ENCODE results near the gene UHRF1.

Gene UHRF1

DNA sequence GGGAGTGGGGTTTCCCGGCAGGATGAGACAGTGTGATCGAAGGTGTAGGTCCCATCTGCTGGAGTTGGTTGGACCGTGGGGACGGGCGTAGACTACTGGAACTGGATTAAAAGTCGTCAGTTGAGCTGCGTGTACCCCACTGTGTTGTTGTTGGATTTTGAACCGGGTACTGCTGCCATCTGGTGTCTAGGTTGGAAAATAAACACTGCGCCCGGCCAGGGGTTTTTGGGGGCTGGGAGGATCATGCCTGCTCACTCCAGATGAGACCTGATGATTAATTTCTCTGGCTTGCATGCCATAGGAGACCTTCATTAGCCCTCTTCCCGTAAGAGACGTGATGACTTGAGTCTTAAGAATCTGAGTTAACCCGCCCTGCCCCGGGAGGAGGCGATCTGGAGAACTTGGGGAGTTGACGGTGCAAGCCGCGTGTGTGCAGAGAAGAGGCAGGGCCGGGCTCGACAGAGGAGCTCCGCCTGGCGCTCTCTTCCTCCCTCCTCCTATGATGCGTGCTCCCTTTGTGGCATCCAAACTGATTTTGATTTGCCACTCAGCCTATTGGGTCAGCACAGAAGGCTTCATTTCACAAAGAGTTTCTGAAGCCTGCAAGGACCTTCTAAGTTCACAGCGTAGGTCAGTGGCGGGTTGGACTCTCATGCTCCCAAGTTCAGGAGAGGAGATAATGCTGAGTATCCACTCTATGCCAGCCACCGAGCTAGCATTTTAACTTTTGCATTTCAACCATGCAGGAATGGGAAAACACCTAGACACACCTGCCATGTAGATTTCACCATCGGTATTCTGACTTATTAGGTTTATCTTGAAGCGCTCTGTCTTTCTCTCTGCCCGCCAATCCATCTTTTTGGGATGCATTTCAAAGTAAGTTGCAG is 2.7 kb downstream of the UHRF1 start:
- peak overlapping the region; percentile 52 for H3K4me3 ChIP-seq (ENCODE audit: low read length)
- peak; percentile 100 for DNase-seq (ENCODE audit: low read depth)
- TF ChIP-seq, protein P1, sequence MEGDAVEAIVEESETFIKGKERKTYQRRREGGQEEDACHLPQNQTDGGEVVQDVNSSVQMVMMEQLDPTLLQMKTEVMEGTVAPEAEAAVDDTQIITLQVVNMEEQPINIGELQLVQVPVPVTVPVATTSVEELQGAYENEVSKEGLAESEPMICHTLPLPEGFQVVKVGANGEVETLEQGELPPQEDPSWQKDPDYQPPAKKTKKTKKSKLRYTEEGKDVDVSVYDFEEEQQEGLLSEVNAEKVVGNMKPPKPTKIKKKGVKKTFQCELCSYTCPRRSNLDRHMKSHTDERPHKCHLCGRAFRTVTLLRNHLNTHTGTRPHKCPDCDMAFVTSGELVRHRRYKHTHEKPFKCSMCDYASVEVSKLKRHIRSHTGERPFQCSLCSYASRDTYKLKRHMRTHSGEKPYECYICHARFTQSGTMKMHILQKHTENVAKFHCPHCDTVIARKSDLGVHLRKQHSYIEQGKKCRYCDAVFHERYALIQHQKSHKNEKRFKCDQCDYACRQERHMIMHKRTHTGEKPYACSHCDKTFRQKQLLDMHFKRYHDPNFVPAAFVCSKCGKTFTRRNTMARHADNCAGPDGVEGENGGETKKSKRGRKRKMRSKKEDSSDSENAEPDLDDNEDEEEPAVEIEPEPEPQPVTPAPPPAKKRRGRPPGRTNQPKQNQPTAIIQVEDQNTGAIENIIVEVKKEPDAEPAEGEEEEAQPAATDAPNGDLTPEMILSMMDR (IDR thresholded peaks at IDR 0.05; ENCODE audit: insufficient read depth, low read depth, low read length, missing control alignments), result peak; percentile 66

DNA sequence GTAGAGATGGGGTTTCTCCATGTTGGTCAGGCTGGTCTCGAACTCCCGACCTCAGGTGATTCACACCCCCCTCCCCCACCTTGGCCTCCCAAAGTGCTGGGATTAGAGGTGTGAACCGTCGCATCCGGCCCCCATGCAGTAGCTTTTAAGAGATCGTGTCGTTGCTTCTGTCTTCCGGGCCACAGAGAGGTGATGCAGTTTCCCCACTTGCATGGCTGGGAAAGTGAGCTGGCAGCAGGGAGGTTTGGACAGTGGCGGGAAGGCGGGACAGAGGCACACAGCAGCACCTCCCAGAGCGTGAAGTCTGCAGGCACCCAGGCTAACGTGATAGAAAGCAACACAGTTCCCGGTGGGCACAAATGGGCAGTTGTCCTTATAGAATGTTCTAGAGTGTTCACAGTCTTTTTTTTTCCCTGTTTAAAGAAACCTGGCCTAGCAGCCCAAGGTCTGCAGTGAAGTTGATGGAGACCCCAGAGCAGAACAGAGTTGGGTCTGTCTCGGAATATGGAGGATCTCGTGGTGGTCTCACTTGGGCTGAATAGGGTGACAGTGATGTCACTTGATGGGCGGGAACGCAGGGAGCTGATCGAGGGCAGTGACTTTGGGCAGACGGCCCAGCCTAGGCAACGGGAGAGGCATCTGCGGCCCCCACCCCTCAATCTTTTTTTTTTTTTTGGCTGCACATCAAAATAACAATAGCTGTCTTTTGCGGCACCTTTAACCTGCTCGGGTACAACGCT is 4.9 kb downstream of the UHRF1 start:
- peak; percentile 18 for DNase-seq (ENCODE audit: low read depth)
- TF ChIP-seq, protein P1 (IDR thresholded peaks at IDR 0.05; ENCODE audit: insufficient read depth, low read depth, low read length, missing control alignments), result no peak
- H3K4me3 ChIP-seq (ENCODE audit: low read length), result no peak overlapping the region

DNA sequence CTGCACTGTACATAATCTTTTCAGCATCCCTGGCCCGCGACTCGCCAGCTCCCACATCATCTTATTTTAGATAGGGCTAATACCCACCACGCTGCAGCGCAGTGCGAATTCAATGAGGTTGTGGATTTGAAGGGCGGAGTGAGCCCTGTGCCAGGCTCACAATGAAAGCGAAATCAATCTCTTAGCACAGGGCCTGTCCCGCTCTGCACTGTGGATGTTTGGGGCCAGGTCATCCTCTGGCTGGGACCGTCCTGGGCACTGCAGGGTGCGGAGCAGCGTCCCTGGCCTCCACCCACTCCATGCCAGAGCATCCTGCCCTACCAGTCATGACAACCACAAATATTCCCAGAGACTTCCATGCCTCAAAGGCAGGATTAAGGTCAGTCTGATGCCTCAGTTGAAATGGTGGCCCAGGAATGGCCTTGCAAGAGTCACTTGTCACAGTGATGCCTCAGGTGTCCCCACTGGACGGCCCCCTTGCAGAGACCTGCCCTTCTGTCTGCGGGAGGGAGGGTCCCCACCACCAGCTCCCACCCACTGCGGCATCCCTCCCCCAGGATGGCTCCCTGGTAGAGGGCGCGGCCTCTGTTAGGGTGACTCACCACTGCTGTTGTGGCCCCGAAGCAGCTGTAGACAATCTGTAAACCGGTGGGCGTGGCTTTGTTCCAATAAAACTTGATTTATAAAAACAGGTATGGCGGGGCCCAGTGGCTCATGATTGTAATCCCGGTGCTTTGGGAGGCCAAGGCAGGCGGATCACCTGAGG is 5.6 kb downstream of the UHRF1 start:
- peak; percentile 94 for DNase-seq (ENCODE audit: low read depth)
- TF ChIP-seq, protein P1 (IDR thresholded peaks at IDR 0.05; ENCODE audit: insufficient read depth, low read depth, low read length, missing control alignments), result no peak
- no peak overlapping the region for H3K4me3 ChIP-seq (ENCODE audit: low read length)

DNA sequence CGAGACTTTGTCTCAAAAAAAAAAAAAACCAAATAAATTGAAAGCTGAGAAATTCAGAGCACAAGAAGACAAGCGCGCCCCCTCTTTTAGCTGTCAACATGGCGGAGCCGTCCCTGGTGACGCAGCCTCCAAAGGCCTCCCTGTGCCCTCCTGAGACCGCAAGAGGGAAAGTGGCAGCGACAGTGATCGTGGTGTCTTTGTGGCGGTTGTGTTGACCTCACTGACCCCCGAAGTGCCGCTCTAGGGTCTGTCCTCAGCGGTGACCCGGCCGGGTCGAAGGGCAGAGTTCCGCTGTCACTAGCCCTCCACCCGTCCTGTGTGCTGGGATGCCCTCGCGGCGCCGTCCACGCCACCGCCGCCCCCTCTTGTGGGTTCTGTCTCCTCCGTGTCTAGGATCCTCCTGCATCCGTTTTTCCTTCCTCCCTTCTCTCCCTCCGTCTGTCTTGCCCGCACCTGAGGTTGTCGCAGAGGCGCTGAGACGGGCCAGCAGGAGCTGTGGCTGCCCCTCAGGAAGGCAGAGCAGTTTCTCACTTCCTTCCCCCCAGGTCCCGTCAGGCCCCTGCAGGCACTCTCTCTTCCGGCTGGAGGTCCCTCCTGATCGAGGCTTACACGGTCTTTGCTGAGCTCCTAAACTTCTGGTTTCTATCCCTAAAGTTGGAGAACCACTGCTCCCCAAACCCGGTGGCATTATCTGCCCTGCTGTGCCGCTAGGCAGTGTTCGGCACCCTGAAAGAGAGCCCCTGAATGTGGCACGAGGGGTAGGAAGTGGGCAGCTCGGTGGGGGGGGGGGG is 7.2 kb downstream of the UHRF1 start:
- no peak for DNase-seq (ENCODE audit: low read depth)
- H3K4me3 ChIP-seq (ENCODE audit: low read length), result no peak overlapping the region
- TF ChIP-seq, protein P1 (IDR thresholded peaks at IDR 0.05; ENCODE audit: insufficient read depth, low read depth, low read length, missing control alignments), result no peak

DNA sequence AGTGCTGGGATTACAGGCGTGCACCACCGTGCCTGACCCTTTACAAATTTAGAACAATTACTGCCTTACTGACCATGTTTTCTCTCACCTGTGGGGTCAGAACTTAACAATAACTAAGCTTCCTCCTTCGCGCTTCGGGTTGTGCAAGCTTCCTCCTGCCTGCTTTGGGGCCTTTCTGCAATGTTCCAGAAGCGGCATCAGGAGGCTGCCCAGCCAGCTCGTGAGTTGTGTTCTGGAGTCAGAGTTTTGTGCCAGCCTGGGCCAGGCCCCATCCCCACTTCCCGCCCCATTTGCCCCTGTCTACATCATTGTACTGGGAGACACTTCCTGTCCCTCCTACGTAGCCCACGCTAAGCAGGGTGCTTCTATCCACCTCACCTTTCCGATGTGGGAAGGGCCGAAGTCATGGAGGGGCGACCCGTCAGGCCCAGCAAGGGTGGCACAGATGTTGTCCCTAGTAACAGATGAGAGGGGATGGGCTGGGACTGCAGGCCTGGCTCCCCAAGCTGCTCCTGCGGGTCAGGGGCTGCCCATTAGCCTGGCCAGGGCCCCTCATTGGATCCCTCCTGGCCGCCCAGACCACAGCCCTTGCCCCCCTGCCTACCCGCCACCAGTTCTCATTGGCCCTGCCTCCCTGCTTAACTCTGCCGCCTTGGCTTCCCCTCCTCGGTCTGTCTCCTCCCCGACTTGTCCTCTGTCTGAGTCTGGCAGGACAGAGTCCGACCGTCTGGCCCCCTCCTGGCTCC is 13.4 kb downstream of the UHRF1 start:
- TF ChIP-seq, protein P1 (IDR thresholded peaks at IDR 0.05; ENCODE audit: insufficient read depth, low read depth, low read length, missing control alignments), result no peak
- no peak overlapping the region for H3K4me3 ChIP-seq (ENCODE audit: low read length)
- DNase-seq (ENCODE audit: low read depth), result no peak

Data from epithelial cell of esophagus (primary cell).